Islet precursor cell (in vitro differentiated cells): ENCODE data around the gene POLQ.
A peak's percentile ranks its signal among the peaks of the same experiment; 100 is the strongest.
"Not testable (repeated sequence)": the region's sequence is repeated elsewhere in the genome, so short reads cannot be mapped to it uniquely, and the experiment has no call there.

Source experiments
- DNase-seq: peaks from one replicate; pipeline ENCODE4 v3.0.0-alpha.2; 2018

POLQ gene

GRCh38 chr3:121505256-121505655 lies 40.5 kb downstream of the POLQ start:
- DNase-seq: no peak

GRCh38 chr3:121504618-121505017 lies 41.2 kb downstream of the POLQ start:
- no peak for DNase-seq

GRCh38 chr3:121496786-121497185 lies 49.0 kb downstream of the POLQ start:
- DNase-seq: no peak

- DNase-seq: no peak
These were observed 52.4 kb downstream of the POLQ start for GRCh38 chr3:121493431-121493830.

GRCh38 chr3:121491683-121492320 lies 54.0 kb downstream of the POLQ start:
- DNase-seq: no peak

GRCh38 chr3:121490161-121490560 lies 55.6 kb downstream of the POLQ start:
- no peak for DNase-seq

- DNase-seq: no peak
These were observed 57.2 kb downstream of the POLQ start for GRCh38 chr3:121488628-121489027.

- no peak for DNase-seq
These were observed 62.5 kb downstream of the POLQ start for GRCh38 chr3:121483290-121483689.

- DNase-seq: no peak
These were observed 63.1 kb downstream of the POLQ start for GRCh38 chr3:121482660-121483059.

- DNase-seq: no peak
These were observed 64.5 kb downstream of the POLQ start for GRCh38 chr3:121481106-121481880.

- peak; percentile 59 for DNase-seq
These were observed 68.2 kb downstream of the POLQ start for GRCh38 chr3:121477589-121477988.

- no peak for DNase-seq
These were observed 72.8 kb downstream of the POLQ start for GRCh38 chr3:121473001-121473400.

GRCh38 chr3:121467085-121467484 lies 78.7 kb downstream of the POLQ start:
- DNase-seq: no peak

GRCh38 chr3:121463745-121464144 lies 82.0 kb downstream of the POLQ start:
- DNase-seq: no peak

GRCh38 chr3:121462565-121462964 lies 83.2 kb downstream of the POLQ start:
- DNase-seq: no peak

- DNase-seq: not testable (repeated sequence)
These were observed 94.0 kb downstream of the POLQ start for GRCh38 chr3:121451752-121452151.

- no peak for DNase-seq
These were observed 102.3 kb downstream of the POLQ start for GRCh38 chr3:121443456-121443855.

GRCh38 chr3:121436641-121437040 lies 109.1 kb downstream of the POLQ start:
- DNase-seq: no peak

GRCh38 chr3:121436074-121436473 lies 109.7 kb downstream of the POLQ start:
- DNase-seq: no peak

- no peak for DNase-seq
These were observed 113.9 kb downstream of the POLQ start for GRCh38 chr3:121431726-121432517.

GRCh38 chr3:121430664-121431215 lies 115.0 kb downstream of the POLQ start:
- no peak for DNase-seq

- no peak for DNase-seq
These were observed 121.2 kb downstream of the POLQ start for GRCh38 chr3:121424549-121424948.

GRCh38 chr3:121418182-121418581 lies 127.6 kb downstream of the POLQ start:
- no peak for DNase-seq
